IMR-90 (cell line): ENCODE data around the gene EP300. TPM values are rescaled to one million over a fixed set of nuclear protein-coding genes. Genes with fewer than 3 reads are reported as not detected.
A peak's percentile ranks its signal among the peaks of the same experiment; 100 is the strongest.

Experiments used
- ATAC-seq: fragments of 200-7000 bp; cut with Tn5 transposase; 2 replicates; pipeline ENCODE4 v1.9.1; 2020; ENCODE audit warnings: low read depth, mild to moderate bottlenecking, moderate library complexity
- BruUV-seq: library from RNA; stranded (reverse); fragments of 400-500 nt; replicated peaks from 2 replicates; lab custom pipeline; 2021; lab: Mats Ljungman, UMichigan
- CTCF ChIA-PET: fragments of 300-600 bp; formaldehyde crosslinking; extraction: SDS; loops from one replicate; lab custom pipeline; 2021; ENCODE audit warnings: antibody characterized with exemption; lab: Yijun Ruan, JAX
- POLR2A ChIA-PET: fragments of 300-600 bp; sonication (Branson Sonifier 250); formaldehyde crosslinking; loops from one replicate; lab custom pipeline; 2022; ENCODE audit warnings: antibody characterized with exemption; ENCODE audit not compliant: unreplicated experiment; lab: Charles Lee
- DNase-seq: peaks from one replicate; pipeline ENCODE4 v3.0.0; 2013
- H2AFZ ChIP-seq: replicated peaks from 2 replicates; pipeline ENCODE3; 2013; ENCODE audit warnings: low read length, mild to moderate bottlenecking; ENCODE audit not compliant: poor library complexity
- H2AK5ac ChIP-seq: 2 replicates; pipeline ENCODE4 v1.6.1; 2013; ENCODE audit warnings: low read depth, low read length, inconsistent platforms
- H2AK9ac ChIP-seq: replicated peaks from 2 replicates; pipeline ENCODE3; 2013; ENCODE audit warnings: mild to moderate bottlenecking, low read depth, low read length, moderate library complexity; ENCODE audit not compliant: poor library complexity
- H2BK120ac ChIP-seq: 2 replicates; pipeline ENCODE4 v1.6.1; 2013; ENCODE audit warnings: low read depth, low read length, inconsistent platforms
- H2BK15ac ChIP-seq: 3 replicates; pipeline ENCODE4 v1.6.1; 2013; ENCODE audit warnings: low read depth, low read length, inconsistent platforms
- H2BK20ac ChIP-seq: 2 replicates; pipeline ENCODE4 v1.6.1; 2013; ENCODE audit warnings: low read depth, mild to moderate bottlenecking, inconsistent platforms, low read length, moderate library complexity
- H2BK5ac ChIP-seq: 2 replicates; pipeline ENCODE4 v1.6.1; 2013; ENCODE audit warnings: mild to moderate bottlenecking, low read depth, low read length, inconsistent platforms; ENCODE audit not compliant: poor library complexity, severe bottlenecking
- H3K14ac ChIP-seq: replicated peaks from 2 replicates; pipeline ENCODE4 v1.6.1; 2013; ENCODE audit warnings: low read depth, low read length, inconsistent platforms
- H3K18ac ChIP-seq: 2 replicates; pipeline ENCODE4 v1.6.1; 2013; ENCODE audit warnings: low read depth, low read length, control low read depth
- H3K23ac ChIP-seq: 2 replicates; pipeline ENCODE4 v1.6.1; 2013; ENCODE audit warnings: low read depth, low read length, inconsistent platforms
- H3K27ac ChIP-seq: 2 replicates; pipeline ENCODE4 v1.5.1; 2013; ENCODE audit warnings: mild to moderate bottlenecking, control low read depth, low read length; ENCODE audit not compliant: insufficient read depth
- H3K27me3 ChIP-seq: 2 replicates; pipeline ENCODE4 v1.6.1; 2013; ENCODE audit warnings: low read length; ENCODE audit not compliant: control insufficient read depth, insufficient read depth
- H3K36me3 ChIP-seq: 2 replicates; pipeline ENCODE4 v1.6.1; 2013; ENCODE audit warnings: low read length, mixed read lengths; ENCODE audit not compliant: control insufficient read depth, insufficient read depth
- H3K4ac ChIP-seq: 2 replicates; pipeline ENCODE4 v1.6.1; 2013; ENCODE audit warnings: low read depth, low read length, inconsistent platforms
- H3K4me1 ChIP-seq: 2 replicates; pipeline ENCODE4 v1.6.1; 2013; ENCODE audit warnings: low read length, mixed read lengths; ENCODE audit not compliant: control insufficient read depth, insufficient read depth
- H3K4me2 ChIP-seq: 2 replicates; pipeline ENCODE4 v1.6.1; 2013; ENCODE audit warnings: low read depth, mild to moderate bottlenecking, control low read depth, low read length, moderate library complexity
- H3K4me3 ChIP-seq: 2 replicates; pipeline ENCODE4 v1.5.1; 2013; ENCODE audit warnings: low read depth, mild to moderate bottlenecking, control low read depth, low read length, moderate library complexity; ENCODE audit not compliant: insufficient read depth
- H3K56ac ChIP-seq: 2 replicates; pipeline ENCODE4 v1.6.1; 2013; ENCODE audit warnings: low read length, inconsistent platforms; ENCODE audit not compliant: insufficient read depth; ENCODE audit errors: extremely low read depth
- H3K79me1 ChIP-seq, 2 experiments: 2 replicates each; pipeline ENCODE4 v1.6.1; 2013; ENCODE audit warnings: low read length in 2 of 2, inconsistent platforms in 1 of 2, low read depth in 1 of 2
- H3K9ac ChIP-seq: 2 replicates; pipeline ENCODE4 v1.6.1; 2013; ENCODE audit warnings: low read depth, low read length, control low read depth
- H3K9me1 ChIP-seq: 2 replicates; pipeline ENCODE4 v1.6.1; 2013; ENCODE audit warnings: low read length, inconsistent platforms; ENCODE audit not compliant: insufficient read depth
- H3K9me3 ChIP-seq: 2 replicates; pipeline ENCODE4 v1.6.1; 2013; ENCODE audit warnings: low read length; ENCODE audit not compliant: control insufficient read depth, insufficient read depth
- H4K20me1 ChIP-seq: 2 replicates; pipeline ENCODE4 v1.6.1; 2013; ENCODE audit warnings: low read length, inconsistent platforms; ENCODE audit not compliant: insufficient read depth
- H4K5ac ChIP-seq: 2 replicates; pipeline ENCODE4 v1.6.1; 2013; ENCODE audit warnings: mild to moderate bottlenecking, low read depth, low read length, control low read depth
- H4K8ac ChIP-seq, 2 experiments: 2 replicates each; pipeline ENCODE4 v1.6.1; 2013; ENCODE audit warnings: low read depth in 2 of 2, low read length in 2 of 2, control low read depth in 1 of 2, inconsistent platforms in 1 of 2
- H4K91ac ChIP-seq: 2 replicates; pipeline ENCODE4 v1.6.1; 2013; ENCODE audit warnings: low read depth, low read length, inconsistent platforms; ENCODE audit not compliant: insufficient read depth
- CEBPB ChIP-seq: IDR thresholded peaks from 2 replicates; pipeline ENCODE4 v1.6.1; 2012; ENCODE audit warnings: low read depth, low read length, improper control_type of control experiment
- MAZ ChIP-seq: IDR thresholded peaks from 2 replicates; pipeline ENCODE4 v1.6.1; 2012; ENCODE audit warnings: low read depth, mild to moderate bottlenecking, low read length, improper control_type of control experiment, moderate library complexity, borderline replicate concordance
- MXI1 ChIP-seq: IDR thresholded peaks from 2 replicates; pipeline ENCODE4 v1.6.1; 2012; ENCODE audit warnings: low read depth, mild to moderate bottlenecking, low read length, moderate library complexity, borderline replicate concordance
- WGBS, 2 experiments: methylation state at CpG; one replicate each; pipeline versions ENCODE4 v1.1.5 to v1.1.7; 2013; ENCODE audit warnings: missing lambda C conversion rate in 2 of 2; ENCODE audit not compliant: insufficient read length in 1 of 2; ENCODE audit errors: extremely low coverage in 2 of 2; 5-methylcytosine and 5-hydroxymethylcytosine counted together
- dilution Hi-C: fragments of 300-500 bp; cut with HindIII; formaldehyde crosslinking; loops from one replicate; pipeline ENCODE4 v1.14.3; 2018; ENCODE audit warnings: low sequenced_read_pairs; ENCODE audit not compliant: unreplicated experiment
- in situ Hi-C: fragments of 300-500 bp; cut with MboI; formaldehyde crosslinking; loops from 3 replicates; pipeline ENCODE4 v1.14.3; 2019; ENCODE audit warnings: low sequenced_read_pairs, inconsistent platforms, mixed read lengths
- intact Hi-C: fragments of 100-400 bp; cut with micrococcal nuclease; formaldehyde crosslinking; loops from 2 replicates; pipeline ENCODE4 v1.10.0; 2022
- polyA plus RNA-seq, 3 experiments: library from polyadenylated mRNA; depleted of rRNA; stranded (reverse); fragments of >200 nt; gene quantifications; 2 replicates each; pipeline ENCODE4 v1.2.3, GENCODE V29; 2012; ENCODE audit warnings: low replicate concordance in 1 of 3
- total RNA-seq: library from RNA; depleted of rRNA; stranded (reverse); fragments of >200 nt; gene quantifications from 2 replicates; pipeline ENCODE4 v1.2.3, GENCODE V29; 2012

Gene EP300
- total and polyA plus RNA-seq, 2 of the 4 experiments (the other 2 are of a cell fraction), result 23.3 to 27.4 TPM

- Histone ChIP-seq H2BK120ac (no peak overlapping the region), H4K8ac (no peak overlapping the region), H4K5ac (no peak overlapping the region), H3K4me3 (peak overlapping the region; percentile 84), H3K4me2 (peak overlapping the region; percentile 90), H3K14ac (peak overlapping the region; percentile 23; the same call in 1 of the 2 replicates), H3K23ac (peak overlapping the region; percentile 31; the same call in 1 of the 2 replicates), H2AK9ac (no peak overlapping the region), H3K9ac (peak overlapping the region; percentile 95; the same call in 1 of the 2 replicates), H3K27me3 (no peaks in the 10 kb centered on the region), H3K9me3 (no peaks in the 10 kb centered on the region), H2BK15ac (no peak overlapping the region), H3K36me3 (peaks cover 2% of the 10 kb centered on the region; the same call in 1 of the 2 replicates), H2AFZ (no peak overlapping the region), H2BK20ac (no peak overlapping the region), H3K4ac (no peak overlapping the region), H4K20me1 (peaks cover 64% of the 10 kb centered on the region), H3K4me1 (peaks cover 6% of the 10 kb centered on the region), H3K9me1 (peaks cover 5% of the 10 kb centered on the region; the same call in 1 of the 2 replicates), H3K79me1 (peaks cover 5 to 27% of the 10 kb centered on the region in 2 experiments; a peak in 2 of 4 replicates), H3K56ac (peak overlapping the region; percentile 29; the same call in 1 of the 2 replicates), H2BK5ac (no peak overlapping the region), H3K27ac (no peak overlapping the region), H4K91ac (no peak overlapping the region), H2AK5ac (no peak overlapping the region), H3K18ac (no peak overlapping the region)
- TF ChIP-seq MXI1, result 0 out of 2 replicates have a peak, but pooled peaks have one; percentile 17
- no peak for TF ChIP-seq CEBPB
- no peak for TF ChIP-seq MAZ
- intact Hi-C loops (no loop called here), in situ Hi-C loops (no loop called here), dilution Hi-C loops (no loop called here)
- BruUV-seq, result TSS peak; percentile 34
- ATAC-seq (no peak), DNase-seq (peak; percentile 40)
- ChIA-PET CTCF (interaction anchor here (0.6 kb wide), 1 partner anchor 80 kb away, joined by 4 read pairs; no protein-coding TSS in a partner anchor), POLR2A (interaction anchor here (1.2 kb wide), 1 partner anchor 142 kb away, joined by 9 read pairs; no protein-coding TSS in a partner anchor)
- WGBS, 2 experiments, result no CpG with 5 or more reads among the region's 5 CpGs
These were observed 1.7 kb downstream of the EP300 start for GRCh38 chr22:41094041-41094593.
